HG03139 (cell line): Measurements from ENCODE around the gene SPAG16.

Experiments
- ATAC-seq: cut with Tn5 transposase; IDR thresholded peaks from one replicate; pipeline ENCODE4 v1.9.1; 2021; ENCODE audit not compliant: unreplicated experiment

Gene SPAG16

DNA sequence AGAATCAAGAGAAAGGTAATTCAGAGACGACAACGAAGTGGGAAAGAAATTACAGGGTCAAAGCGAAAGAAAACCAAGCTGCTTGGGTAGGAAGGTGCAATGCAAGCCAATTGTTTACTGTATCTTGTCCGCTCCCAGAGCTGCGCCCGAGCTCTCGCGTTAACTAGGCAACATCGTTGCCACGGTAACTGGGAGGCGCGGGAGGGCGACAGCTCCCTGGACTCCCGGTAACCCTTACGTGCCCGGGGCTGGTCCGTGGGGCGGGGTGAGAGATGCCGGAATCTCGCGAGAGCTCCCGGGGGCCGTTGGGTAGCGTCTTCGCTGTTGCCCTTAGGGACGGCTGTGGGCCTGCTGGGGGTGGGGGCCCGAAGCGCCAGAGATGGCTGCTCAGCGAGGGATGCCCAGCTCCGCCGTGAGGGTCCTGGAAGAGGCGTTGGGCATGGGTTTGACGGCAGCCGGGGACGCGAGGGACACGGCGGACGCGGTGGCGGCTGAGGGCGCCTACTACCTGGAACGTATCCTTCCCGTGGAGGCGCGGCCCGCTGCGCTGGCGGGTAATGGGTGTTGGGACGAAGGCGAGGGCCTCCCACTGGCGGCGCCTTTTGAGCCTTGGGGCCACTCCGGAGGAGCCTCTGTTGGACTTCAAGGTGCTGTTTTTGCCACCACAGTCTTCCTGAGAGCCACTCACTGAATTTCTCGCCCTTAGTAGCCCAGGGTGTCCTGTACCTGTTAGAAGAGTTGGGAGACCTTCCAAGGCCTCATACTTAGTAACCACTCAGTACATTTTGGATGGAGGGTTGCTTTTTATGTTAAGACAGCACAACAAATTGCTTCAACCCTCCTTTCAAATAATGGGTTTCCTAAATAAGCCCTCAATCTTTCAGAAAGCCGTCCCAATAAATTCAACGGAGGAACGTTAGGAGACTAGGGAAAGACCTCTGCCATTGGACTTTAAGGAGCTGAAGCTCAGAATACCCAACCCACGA, at the start of gene SPAG16:
TSS of gene SPAG16 (plus strand) at position 360 of the 986 bp plus-strand sequence.
- peak; percentile 100 for ATAC-seq

GRCh38 chr2:213234641-213235040, 49.6 kb upstream of the SPAG16 start:
- no peak for ATAC-seq

- ATAC-seq: no peak
Observed at GRCh38 chr2:213235741-213236140, 48.5 kb upstream of the SPAG16 start.

GRCh38 chr2:213237251-213237650, 47.0 kb upstream of the SPAG16 start:
- no peak for ATAC-seq

DNA sequence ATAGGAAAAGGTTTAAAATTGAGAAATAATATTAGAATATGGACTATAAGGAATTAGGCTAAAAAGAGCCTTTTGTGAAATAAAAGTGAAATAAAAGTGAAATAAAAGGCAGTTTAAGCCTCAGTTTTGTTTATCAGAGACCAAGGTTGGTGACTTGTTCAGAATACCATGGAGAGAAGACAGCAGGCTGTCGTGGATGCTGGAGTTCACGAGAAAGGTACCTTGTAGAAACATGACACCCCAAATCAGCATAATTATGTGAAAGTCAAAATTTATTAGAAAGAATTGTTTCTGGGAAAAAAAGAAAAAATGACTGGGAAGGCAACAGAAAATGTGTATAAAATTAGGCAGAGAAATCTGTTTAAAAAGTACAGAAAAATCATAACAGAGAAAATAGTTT, 46.5 kb upstream of the SPAG16 start:
- ATAC-seq: no peak

GRCh38 chr2:213238753-213239495, 45.3 kb upstream of the SPAG16 start:
- peak; percentile 31 for ATAC-seq

- ATAC-seq: no peak
Observed at GRCh38 chr2:213241817-213242216, 42.4 kb upstream of the SPAG16 start.

DNA sequence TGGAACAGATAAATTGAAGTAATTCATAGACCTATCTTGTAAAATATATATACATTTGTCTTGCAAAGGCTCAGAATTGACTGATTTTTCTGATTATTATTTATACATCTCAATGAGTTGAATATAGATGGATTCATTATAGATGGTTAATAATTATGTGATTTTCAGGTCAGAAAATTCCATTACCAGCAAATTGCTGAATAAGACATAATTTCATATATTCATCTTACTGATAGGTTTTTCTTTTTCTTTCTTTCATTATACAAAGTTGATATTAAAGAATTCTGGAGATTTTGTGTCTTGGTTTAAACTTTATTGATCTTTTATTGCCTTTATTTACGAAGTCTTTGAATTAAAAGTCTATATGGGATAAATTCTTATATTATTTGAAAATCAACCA, 41.6 kb upstream of the SPAG16 start:
- ATAC-seq: no peak

GRCh38 chr2:213243189-213244044, 40.8 kb upstream of the SPAG16 start:
- ATAC-seq: no peak

GRCh38 chr2:213246497-213247281, 37.6 kb upstream of the SPAG16 start:
- ATAC-seq: no peak

DNA sequence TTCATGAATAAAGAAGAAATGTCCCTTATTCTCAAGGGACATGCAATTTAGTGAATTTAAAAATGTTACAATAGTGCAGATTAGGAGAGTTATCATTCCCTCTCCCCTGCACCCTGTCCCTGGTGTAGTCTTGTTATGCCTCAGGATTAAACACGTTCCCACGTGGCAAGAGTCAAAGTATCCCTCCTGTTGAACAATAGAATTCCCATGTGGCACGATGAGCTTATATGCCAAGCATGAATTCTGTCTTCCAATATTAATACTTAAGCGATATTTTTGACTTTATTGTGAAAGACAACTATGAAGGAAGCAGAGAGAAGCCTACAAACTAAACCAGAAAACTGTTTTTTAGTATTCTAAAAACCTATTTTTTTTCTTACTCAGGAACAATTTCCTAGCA, 36.7 kb upstream of the SPAG16 start:
- no peak for ATAC-seq

DNA sequence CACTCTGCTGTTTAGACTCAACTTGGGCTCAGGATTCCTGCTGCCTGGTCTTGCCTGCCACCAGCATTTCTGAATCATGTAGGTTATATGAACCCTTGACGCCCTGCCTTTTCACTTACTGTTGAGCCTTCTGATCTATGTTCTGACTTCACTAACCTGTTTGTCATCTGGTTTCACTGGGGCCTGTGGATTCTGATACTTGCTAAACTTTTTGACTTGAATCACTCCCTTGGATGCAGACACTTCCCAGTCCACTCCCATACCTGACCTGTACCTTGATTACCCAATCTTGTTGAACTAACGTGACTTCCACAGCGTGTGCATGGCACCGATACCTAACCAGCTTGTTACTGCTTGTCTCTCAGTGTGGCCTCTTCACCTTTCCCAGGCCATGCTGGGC, 35.6 kb upstream of the SPAG16 start:
- ATAC-seq: no peak

GRCh38 chr2:213249502-213249901, 34.8 kb upstream of the SPAG16 start:
- ATAC-seq: no peak

GRCh38 chr2:213251618-213252017, 32.6 kb upstream of the SPAG16 start:
- ATAC-seq: peak; percentile 76

DNA sequence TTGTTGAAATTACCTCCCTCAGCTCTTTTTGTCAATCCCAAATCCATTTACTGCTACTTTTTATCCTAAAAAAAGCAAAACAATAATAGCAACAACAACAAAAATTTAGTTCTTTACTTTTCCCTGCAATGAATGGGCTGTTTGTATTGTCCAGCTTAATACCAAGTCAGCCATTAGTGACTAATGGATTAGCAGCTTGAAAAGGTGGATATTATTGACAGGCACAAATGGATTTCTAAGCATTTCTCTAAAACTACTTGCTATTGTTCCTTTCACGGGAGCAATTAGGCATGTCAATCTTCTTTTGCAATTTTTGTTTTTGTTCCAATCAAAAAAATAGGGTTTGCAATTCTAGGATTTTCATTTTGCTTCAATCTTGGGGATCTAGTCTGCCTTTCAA, 32.1 kb upstream of the SPAG16 start:
- no peak for ATAC-seq

- ATAC-seq: no peak
Observed at GRCh38 chr2:213253162-213253561, 31.1 kb upstream of the SPAG16 start.

GRCh38 chr2:213259266-213259665, 25.0 kb upstream of the SPAG16 start:
- ATAC-seq: no peak

GRCh38 chr2:213261237-213261636, 23.0 kb upstream of the SPAG16 start:
- ATAC-seq: no peak

DNA sequence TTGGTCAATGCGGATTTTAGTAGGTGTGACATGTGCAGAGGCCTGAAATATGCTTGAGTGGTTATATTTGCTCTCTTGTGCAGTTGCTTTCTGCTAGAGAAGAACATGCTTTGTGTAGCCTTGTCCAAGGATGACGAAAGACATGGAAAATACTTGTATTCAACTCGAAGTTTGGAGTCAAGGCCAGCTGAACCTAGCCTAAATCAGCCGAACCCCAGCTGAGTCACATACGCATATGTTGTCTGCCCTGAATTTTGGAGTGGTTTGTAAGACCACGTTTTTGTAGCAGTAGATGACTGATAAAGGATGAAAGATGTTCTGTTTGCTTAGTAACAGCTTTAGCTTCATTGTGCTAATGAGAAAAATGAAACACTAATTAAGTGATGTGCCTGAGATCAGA, 22.5 kb upstream of the SPAG16 start:
- no peak for ATAC-seq

GRCh38 chr2:213265679-213266078, 18.6 kb upstream of the SPAG16 start:
- ATAC-seq: no peak
